Left colon (tissue), 2 donors: Measurements from ENCODE around the gene PACSIN3. TPM values are rescaled to one million over a fixed set of nuclear protein-coding genes. Genes with fewer than 3 reads are reported as not detected.

Experiments
- ATAC-seq: fragments of 200-7000 bp; cut with Tn5 transposase; one replicate; pipeline ENCODE4 v1.9.1; 2020; ENCODE audit warnings: mild to moderate bottlenecking, moderate library complexity
- DNase-seq, 2 donors: peaks; one replicate each; pipeline ENCODE4 v3.0.0-alpha.2; 2020
- intact Hi-C, 2 donors: fragments of 100-400 bp; cut with DNase I in 1 of 2; cut with micrococcal nuclease in 1 of 2; formaldehyde crosslinking; loops; one replicate each; pipeline versions ENCODE4 v1.11.2 to v1.14.0; 2022; cut with DNase I, micrococcal nuclease
- total RNA-seq, 2 donors: library from RNA; stranded (reverse); fragmentation: NEBNext Ultra II Directional; extraction: Animal tissue kit (Norgen Biotek cat#: 25700); gene quantifications; one replicate each; pipeline ENCODE4 v1.2.1, GENCODE V29; 2021
- donor health status: DM: no; HTN: no; CAD: no.
- donor health status: DM: yes; HTN: yes; CAD: no.

PACSIN3 gene
- total RNA-seq, 2 donors from 2014 or later: 2.2 to 7.1 TPM

DNA sequence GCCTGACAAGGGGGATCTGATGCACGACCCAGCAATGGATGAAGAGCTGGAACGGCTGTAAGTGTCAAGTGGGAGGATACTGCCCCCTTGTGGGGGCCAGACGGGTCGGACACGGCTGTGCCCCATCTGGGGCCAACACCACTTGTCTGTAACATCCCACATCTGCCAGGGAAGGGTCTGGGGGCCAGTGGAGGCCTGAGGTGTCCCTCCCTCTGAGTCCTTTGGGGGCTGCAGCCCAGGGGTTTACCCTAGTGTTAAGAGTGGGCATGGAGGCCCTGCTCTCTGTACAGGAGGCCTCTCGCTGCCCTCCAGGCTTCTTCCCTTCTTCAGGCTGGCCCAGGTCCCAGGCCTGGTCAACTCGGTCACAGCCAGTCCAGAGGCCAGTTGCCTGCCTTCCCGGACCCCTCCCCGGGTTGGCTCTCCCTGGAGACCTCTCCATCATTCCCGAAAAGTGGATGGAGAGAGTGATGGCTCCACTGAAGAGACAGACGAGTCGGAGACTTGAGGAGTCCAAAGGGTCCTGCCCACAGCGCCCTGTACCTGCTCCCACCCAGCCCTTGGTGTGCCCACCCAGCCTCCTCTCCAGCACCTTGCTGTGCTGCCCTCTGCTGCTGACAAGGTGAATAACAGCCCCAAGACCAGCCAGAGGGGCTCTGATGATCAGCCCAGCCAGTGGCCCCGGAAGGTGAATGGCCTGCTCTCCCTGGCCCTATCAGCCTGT, 24.9 kb downstream of the PACSIN3 start:
- intact Hi-C loops: loop anchor here in 1 of 2 donors (5.0 kb wide), 1 partner anchor 274 kb away; no protein-coding TSS in a partner anchor
- peak in 1 of 2 donors; percentile 75 for DNase-seq
- ATAC-seq: peak; percentile 78

DNA sequence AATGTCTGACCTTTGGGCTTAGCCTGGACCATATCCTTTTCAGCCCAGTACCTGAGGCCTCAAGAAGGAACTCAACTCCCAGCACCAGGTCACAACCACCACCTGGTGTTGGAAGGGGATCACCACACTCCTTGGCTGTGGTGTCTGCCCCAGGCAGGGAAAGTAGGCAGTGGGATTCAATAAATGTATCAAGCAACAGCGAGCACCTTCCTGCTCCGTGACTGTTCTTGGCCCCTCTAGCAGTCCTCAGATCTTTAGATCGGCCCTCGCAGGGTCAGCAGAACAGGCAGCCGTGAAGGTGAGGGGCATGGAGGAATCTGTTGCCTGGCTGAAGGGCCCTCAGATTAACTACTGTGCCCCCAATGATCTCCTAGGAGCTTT, 25.5 kb downstream of the PACSIN3 start:
- ATAC-seq: peak; percentile 16
- no peak for DNase-seq
- intact Hi-C loops: loop anchor here in 1 of 2 donors (5.0 kb wide), 1 partner anchor 273 kb away; no protein-coding TSS in a partner anchor

DNA sequence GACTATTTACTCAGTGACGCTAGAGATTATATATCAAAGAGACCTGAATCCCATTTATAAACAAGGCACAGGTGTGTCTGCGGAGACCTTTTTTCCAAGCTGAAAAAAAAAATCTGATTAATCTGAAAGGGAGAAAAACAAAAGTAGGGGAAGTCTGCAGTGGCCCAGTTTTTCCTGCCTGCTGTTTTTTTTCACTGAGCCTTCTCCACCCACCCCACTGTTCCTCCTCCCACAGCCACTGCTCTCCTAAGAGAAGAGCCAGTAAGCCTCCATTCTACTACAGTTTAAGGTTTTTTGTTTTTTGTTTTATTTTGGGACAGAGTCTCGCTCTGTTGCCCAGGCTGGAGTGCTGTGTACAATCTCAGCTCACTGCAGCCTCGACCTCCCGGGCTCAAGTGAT, 28.0 kb downstream of the PACSIN3 start:
- intact Hi-C loops: no loop called here
- no peak for ATAC-seq
- no peak for DNase-seq

DNA sequence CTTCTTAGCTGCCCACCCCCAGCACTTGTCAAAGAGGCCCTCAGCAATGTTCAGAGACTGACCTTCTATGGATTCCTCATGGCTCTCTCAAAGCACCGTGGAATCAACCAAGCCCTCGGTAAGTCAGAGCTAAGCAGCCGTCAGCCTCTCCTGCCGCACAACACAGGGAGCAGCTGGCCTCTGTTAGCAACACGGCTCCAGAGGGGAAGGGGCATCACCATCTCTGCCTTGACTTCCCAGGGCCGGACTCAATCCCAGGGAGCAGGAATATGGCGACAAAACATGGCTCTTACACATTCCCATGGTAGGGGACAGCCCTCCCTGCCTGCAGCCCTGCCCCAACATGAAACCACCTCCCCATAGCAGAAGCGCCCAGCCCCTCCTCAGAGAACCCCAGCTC, 28.4 kb downstream of the PACSIN3 start:
- no peak for DNase-seq
- ATAC-seq: no peak
- intact Hi-C loops: no loop called here

DNA sequence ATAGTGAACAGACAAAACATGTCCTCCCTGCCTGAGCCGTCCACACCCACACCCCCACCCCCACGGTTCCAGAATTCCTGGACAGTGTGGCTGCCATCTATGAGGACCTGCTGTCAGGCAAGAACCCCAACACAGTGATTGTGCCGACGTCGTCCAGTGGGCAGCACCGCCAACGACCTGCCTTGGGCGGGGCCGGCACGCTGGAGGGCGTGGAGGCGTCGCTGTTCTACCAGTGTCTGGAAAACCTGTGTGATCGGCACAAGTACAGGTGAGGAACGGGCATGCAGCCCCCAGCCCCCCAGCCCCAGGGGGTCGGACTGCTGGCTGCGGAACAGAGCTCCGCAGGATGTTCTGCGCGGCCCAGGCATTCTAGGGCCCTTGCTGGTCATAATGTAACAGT, 29.3 kb downstream of the PACSIN3 start:
- intact Hi-C loops: no loop called here
- ATAC-seq (no peak), DNase-seq (no peak)

DNA sequence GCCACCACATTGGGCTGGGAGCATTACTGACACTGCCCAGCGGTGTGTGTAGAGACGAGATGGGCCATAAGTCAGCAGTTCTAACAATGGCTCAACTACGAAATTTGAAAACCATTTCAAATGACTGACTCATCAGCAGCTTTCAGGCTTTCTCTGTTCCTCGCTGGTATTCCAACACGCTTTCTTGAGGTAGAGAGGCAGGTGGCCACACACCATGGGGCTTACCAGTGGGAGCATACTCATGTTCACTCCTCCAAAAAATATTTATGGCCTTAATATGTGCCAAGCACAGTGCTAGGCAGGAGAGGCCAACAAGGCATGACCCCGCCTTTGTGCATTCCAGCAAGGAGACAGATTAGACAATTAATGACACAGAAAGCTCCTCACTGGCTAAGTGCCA, 29.9 kb downstream of the PACSIN3 start:
- DNase-seq: no peak
- ATAC-seq: no peak
- intact Hi-C loops: no loop called here

DNA sequence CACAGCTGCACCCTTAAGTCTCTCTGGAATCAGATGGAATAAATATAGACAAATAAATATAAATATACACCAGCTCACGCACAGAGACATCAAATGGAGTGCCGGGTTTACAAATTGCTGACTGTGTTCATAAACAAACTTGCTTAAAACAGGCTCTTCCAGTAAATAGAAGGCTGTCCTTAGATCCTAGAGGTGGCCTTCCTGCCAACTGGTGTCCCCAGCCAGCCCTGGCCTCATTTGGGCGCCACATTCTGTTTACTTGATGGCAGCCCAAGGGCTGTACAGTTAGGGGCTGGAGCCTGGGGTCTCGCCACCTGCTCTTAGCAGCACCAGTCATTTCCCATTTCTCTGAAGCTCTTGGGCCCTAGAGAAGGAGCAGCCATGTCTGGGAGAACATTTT, 30.4 kb downstream of the PACSIN3 start:
- no peak for ATAC-seq
- DNase-seq: no peak
- intact Hi-C loops: no loop called here

DNA sequence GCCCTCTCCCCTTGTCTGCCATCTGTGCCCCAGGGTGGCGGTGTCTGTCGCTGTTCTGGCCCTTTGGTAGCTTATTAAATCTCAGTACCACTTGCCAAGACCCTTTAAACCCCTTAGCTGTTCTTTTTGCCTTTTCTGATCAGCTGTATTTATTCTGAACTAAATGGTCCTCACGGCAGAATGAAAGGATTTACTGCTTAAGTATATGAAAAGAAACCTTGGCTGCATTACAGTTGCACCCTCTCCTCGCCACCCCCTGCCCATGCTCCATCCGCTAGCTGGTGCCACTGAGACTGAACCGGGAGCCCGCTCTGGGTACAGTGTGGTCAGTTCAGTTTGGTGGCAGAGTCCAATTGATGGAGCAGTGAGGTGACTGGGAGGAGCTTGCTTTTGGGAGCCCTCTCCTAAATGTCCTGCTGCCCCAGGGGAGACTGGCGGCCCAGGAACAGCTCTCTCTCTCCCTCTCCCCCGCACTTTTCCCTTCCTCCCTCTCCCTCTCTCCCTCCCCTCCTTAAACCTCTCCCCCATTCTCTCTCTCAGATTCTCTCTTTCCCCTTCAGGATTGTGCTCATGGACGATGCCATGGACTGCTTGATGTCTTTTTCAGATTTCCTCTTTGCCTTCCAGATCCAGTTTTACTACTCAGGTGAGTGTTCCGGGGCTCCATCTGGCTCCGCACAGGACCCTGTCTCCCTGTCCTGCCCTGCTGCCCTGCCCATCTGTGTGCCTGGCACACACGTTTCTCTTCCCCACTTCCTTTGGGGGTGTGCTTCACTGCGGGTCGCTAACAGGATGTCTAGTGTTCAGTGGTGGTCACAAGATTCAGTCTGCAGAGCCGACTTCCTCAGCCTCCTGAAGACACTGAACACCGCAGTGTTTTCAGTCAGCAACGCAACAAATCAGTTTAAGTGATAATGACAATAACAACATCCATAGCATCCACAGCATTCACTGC, 31.3 kb downstream of the PACSIN3 start:
- DNase-seq: no peak
- ATAC-seq: no peak
- intact Hi-C loops: loop anchor here in 1 of 2 donors (5.0 kb wide), 1 partner anchor 263 kb away; no protein-coding TSS in a partner anchor

DNA sequence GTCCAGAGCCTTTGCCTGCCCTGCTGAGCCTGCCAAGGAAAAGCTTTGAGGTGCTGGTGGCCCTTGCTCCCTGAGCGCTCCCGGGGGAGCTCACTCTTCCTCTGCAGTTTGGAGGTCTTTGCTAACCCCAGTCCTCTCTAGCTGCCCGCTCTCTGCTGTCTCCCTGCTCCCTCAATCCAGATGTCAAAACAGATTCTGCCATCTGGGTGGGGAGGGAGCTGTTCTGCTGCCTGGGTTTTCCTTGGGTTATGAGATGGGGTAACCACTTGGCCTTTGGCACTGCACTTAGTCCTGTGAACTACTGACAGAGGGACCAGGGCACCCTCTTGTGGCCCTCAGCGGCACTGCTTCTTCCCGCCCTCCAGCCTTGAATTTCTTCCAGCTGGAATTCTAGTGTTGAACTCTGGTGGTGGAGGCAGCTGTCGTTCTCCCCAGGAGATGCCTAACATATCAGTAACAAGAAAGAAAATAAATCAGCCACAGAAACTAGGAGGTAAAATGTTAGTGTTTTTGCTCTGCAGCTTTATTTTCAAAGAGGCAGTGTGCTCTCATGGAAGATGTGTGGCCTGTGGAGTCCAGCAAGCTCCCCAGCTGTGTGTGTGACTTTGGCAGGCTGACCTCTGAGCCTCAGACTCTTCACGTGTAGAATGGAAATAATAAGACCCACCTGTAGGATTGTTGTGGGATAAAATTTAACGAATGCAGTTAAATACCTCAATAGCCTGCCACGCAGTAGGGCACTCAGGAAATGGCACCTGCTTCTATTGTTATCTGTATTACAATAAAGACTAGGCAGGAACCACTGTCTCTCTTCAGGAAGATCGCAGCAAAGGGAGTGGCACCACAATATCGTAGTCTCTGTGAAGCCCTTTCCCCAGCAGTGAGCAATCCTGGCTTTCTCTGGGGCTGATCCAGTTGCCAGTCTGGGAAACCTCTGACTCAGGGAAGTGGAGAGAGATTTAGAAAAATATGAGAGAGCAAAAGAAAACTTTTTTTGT, 33.0 kb downstream of the PACSIN3 start:
- ATAC-seq: peak; percentile 84
- intact Hi-C loops: loop anchor here in 1 of 2 donors (5.0 kb wide), 1 partner anchor 261 kb away; no protein-coding TSS in a partner anchor
- DNase-seq: peak; percentile 66 to 85

DNA sequence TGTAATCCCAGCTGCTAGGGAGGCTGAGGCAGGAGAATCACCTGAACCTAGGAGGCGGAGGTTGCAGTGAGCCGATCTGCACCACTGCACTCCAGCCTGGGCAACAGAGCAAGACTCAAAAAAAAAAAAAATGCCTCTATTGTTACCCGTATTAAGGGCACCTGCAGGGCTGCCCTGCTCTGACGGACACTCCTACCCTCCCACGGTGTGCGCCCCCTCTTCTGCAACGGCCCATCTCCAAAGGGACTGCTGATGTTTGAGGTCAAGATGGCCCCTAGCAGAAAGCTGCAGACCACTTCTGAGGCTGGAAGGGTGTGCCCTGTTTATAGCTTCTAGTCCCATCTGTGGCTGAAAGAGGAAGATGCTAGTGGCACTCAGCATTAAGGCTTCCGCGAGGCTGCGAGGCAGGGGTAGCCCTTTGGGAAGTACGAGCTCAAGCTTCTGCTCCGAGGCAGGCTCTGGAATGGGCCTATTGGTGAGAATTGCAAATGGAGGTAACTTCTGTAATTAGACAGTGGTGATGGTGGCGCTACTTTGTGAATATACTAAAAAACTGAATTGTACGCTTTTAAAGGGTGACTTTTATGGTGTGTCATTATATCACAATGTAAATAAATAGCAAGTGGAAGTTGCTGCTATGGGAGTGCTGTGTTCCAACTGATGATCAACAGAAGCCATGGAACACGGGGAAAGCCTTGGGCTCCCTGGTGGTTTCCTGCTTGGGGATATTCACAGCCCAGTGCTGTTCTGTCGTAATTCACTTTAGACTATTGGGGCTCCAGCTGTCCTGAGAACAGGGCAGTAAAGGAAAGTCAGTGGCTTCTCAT, 33.9 kb downstream of the PACSIN3 start:
- ATAC-seq (peak; percentile 67), DNase-seq (no peak)
- intact Hi-C loops: loop anchor here in 1 of 2 donors (5.0 kb wide), 1 partner anchor 260 kb away; no protein-coding TSS in a partner anchor

DNA sequence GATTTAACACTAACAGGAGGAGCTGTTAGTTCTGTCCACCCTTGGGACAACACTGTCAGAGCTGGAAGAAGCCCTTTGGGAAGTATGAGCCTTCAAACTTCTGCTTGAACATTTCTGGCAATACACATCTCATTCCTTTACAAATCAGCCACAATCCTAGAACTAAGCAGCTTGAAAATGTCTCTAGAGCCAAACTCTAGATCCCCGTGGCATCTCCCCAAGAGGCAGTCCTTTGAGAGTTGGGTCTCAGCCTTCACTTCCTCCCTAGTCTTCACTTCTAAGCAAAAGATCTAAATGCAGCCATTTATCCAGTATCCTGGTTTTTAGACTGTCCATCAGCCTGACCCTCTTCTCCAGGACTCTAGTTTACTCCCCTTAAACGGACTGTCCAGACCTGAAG, 36.5 kb downstream of the PACSIN3 start:
- intact Hi-C loops: loop anchor here in 1 of 2 donors (5.0 kb wide), 1 partner anchor 257 kb away; no protein-coding TSS in a partner anchor
- DNase-seq (no peak), ATAC-seq (no peak)

DNA sequence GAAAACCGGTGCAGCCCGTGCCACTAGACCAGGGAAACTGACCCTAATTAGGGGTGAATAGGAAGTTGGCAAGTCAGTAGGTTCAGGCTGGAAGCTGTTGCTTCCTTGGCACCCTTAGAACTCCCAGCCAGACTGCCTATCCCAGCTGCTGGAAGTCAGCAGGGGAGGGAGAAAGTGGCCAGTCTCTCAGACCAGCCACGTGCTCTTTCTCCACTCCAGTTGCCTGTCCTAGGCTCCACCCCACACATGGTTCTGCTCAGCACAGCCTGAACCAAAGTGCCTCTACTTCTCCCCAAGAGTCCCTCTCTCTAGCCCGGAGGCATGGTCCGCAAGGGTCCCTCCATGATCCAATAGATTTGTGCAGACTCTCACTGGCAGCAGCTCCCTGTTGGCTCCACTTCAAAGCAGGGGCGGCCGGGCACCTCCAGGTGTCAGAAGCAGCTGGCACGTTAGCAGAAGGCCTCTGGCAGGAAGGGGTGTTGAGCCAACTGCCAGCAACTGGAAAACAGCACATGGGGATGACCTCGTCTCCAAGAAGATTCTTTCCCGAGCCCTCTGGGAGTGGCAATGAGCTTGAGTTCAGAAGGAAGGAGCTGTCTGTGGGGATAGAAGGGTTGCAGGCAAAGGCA, 37.2 kb downstream of the PACSIN3 start:
- DNase-seq: peak; percentile 35 to 44
- intact Hi-C loops: no loop called here
- ATAC-seq: peak; percentile 21

DNA sequence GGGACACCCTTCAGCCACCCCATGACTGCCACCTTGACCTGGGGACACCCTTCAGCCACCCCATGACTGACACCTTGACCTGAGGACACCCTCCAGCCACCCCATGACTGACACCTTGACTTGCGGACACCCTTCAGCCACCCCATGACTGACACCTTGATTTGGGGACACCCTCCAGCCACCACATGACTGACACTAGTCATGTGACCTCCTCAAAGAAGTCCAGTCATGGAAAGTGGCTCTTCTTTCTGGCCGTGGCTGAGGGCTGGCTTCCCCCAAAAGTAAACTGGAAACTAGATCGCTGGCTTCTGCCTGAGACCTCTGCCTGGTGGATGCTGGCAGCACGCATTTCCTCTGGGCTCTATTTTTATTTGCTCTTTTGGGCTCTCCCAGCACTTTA, 38.0 kb downstream of the PACSIN3 start:
- intact Hi-C loops: no loop called here
- ATAC-seq (no peak), DNase-seq (no peak)

DNA sequence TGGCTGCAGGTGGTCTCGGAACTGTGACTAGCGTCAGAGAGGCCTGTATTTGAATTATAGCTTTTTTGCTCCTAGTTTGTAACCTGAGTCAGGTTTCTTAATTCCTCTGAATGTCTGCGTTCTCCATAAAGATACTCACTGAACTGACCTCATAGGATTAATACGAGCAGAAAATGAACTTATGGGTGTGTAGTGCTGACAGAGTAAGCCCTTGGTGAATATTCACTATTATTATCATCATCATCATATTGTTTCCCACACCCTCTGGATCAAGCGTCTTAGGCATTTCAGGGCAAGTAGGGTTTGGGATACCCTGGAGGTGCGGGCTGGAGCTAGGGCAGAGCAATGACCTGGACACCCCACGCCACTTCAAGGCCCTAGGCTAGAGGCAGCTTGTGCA, 38.6 kb downstream of the PACSIN3 start:
- DNase-seq (no peak), ATAC-seq (no peak)
- intact Hi-C loops: no loop called here

DNA sequence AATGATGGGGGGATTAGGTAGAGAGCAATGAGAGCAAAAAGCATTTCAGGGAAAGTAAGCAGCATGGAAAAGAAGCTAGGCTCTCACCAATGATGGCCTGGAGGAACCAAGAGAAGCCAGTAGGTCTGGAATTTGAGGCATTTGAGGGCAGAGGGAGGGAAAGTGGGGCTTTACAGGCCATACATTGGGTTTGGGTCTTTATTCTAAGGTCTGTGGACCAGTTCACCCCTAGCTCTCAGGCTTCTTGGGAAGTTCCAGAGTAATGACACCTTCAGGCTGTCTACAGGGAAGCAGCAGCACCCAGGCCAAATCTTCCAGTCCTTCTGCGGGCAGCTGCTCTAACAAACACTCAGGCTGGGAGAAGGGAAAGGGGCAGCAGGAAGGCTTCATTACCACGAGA, 39.0 kb downstream of the PACSIN3 start:
- intact Hi-C loops: no loop called here
- DNase-seq (no peak), ATAC-seq (no peak)

DNA sequence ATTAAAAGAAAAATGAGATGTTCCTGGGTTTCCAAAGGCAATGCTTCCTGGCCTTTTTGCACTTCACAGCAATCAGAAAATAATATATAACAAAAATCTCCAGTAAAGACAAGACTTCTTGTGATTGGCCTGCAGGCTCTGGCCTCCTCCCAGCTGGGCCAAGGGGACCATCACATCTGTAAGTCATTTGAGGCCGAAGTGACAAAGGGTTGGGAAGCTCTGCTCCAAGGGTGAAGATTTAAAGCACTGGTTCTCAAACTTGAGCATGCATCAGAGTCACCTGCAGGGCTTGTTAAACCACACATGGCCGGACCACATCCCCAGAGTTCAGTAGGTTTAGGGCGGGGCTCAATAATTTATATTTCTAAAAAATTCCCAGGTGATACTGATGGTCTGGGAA, 41.7 kb downstream of the PACSIN3 start:
- ATAC-seq: no peak
- no peak for DNase-seq
- intact Hi-C loops: no loop called here

DNA sequence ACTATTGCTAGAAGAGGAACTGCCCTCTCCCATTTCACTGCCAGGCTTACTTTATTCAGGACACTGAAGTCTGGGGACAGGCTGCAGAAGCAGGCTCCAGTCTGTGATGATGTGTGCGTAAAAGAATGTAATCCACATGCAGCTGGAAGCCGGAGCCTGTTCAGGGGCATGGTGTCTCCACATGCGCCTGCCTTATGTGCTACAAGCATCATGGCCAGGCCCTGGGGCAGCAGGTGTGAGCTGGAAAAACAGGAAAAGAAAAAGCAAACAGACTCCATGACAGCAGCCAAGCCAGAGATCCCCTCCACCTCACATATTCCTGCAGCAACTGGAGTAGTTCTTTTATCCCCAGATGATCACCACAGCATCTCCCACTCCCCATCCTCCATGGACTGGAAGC, 42.9 kb downstream of the PACSIN3 start:
- intact Hi-C loops: no loop called here
- peak; percentile 49 for ATAC-seq
- DNase-seq: no peak
